HG03103 (cell line): Measurements from ENCODE around the gene RSBN1L.
A peak's percentile ranks its signal among the peaks of the same experiment; 100 is the strongest.
"Not testable (repeated sequence)": the region's sequence is repeated elsewhere in the genome, so short reads cannot be mapped to it uniquely, and the experiment has no call there.

ENCODE experiments used
- ATAC-seq: cut with Tn5 transposase; IDR thresholded peaks from one replicate; pipeline ENCODE4 v1.9.1; 2021; ENCODE audit warnings: low read depth; ENCODE audit not compliant: unreplicated experiment

The RSBN1L gene

GRCh38 chr7:77765481-77765880 lies 69.2 kb downstream of the RSBN1L start:
- ATAC-seq, result no peak

GRCh38 chr7:77765906-77766800 lies 69.9 kb downstream of the RSBN1L start:
- no peak for ATAC-seq

DNA sequence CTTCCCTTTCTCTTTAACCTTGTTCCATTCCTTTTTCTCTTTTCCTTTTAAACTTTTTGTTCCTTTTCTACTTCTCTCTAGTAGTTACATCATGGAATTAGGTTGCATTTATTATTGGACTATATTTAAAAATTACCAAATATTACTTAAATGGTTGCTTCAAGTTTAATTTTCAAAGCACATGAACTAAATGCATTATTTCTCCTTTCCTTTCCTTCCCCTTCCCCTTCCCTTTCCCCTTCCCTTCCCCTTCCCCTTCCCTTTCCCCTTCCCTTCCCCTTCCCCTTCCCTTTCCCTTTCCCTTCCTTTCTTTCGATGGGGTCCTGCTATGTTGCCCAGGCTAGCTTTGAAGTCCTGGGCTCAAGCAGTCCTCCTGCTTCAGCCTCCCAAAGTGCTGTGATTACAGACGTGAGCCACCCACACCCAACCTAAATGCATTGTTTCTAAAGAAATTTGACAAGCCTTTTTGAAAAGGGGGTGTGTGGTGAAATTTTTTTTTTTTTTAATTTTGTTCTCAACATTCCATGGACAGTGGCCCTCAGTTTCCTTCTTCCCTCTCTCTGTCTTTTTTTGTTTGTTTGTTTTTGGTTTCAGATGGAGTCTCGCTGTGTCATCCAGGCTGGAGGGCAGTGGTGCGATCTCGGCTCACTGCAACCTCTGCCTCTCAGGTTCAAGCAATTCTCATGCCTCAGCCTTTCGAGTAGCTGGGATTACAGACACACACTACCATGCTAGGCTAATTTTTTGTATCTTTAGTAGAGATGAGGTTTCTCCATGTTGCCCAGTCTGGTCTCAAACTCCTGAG lies 70.7 kb downstream of the RSBN1L start:
- no peak for ATAC-seq

DNA sequence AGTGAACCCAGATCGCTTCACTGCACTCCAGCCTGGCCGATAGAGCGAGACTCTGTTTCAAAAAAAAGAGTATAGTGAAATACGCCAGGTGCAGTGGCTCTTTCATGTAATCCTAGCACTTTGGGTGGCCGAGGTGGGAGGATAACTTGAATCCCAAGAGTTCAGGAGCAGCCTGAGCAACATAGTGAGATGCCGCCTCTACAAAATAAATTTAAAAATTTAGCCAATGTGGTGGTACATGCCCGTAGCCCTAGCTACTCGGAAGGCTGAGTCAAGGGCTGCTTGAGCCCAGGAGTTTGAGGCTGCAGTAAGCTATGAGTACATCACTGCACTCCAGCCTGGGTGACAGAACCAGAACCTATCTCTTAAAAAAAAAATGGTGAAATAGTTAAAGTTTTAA lies 74.1 kb downstream of the RSBN1L start:
- no peak for ATAC-seq

DNA sequence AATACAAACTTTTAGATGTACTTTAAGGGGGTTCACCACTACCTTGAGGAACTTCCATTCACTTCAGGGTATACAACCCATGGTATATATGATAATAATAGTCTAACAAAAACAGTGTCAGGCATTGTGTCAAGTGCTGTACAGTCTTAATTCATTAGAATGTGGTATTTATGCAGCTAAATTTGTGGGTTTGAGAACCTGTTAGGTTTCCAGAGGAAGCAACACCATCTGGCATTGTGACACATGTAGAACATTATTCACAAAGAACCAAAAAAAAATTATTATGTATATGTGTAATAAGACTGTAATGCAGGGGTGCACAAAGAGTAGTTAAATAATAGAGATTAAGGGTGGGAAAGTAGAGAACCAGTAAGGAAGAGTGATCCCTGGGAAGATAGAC lies 75.6 kb downstream of the RSBN1L start:
- ATAC-seq, result no peak

DNA sequence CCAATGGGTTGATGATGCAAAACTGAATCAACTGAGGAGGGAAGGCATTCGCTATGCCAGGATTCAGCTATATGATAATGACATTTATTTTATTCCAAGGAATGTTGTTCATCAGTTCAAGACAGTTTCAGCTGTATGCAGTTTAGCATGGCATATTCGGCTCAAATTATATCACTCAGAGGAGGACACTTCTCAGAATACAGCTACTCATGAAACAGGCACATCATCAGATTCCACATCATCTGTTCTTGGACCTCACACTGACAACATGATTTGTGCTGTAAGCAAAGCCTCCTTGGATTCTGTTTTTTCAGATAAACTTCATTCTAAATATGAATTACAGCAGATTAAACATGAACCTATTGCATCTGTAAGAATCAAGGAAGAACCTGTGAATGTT lies 82.3 kb downstream of the RSBN1L start:
- no peak for ATAC-seq

- no peak for ATAC-seq
Measured at GRCh38 chr7:77782383-77782782, 86.1 kb downstream of the RSBN1L start.

GRCh38 chr7:77783111-77783510 lies 86.9 kb downstream of the RSBN1L start:
- ATAC-seq, result no peak

DNA sequence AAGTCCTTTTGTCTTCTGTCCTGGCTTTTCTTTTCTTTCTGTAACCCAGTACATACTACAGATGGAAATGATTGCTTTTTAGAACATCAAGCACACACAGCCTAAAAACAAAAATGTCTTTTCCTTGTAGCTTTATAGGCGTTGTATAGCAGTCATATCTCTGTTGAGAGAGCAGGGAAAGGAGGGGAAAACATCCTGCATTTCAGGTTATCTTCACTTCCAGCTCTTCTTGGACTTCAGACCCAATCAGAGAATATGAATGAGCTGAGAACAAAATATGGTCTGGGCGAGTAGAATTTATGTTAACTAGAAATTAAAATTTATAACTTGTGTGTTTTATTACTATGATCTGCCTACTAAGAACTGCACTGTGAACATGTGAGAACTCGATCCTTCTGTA lies 87.3 kb downstream of the RSBN1L start:
- ATAC-seq, result no peak

- ATAC-seq, result not testable (repeated sequence)
Measured at GRCh38 chr7:77784426-77784825, 88.2 kb downstream of the RSBN1L start.

DNA sequence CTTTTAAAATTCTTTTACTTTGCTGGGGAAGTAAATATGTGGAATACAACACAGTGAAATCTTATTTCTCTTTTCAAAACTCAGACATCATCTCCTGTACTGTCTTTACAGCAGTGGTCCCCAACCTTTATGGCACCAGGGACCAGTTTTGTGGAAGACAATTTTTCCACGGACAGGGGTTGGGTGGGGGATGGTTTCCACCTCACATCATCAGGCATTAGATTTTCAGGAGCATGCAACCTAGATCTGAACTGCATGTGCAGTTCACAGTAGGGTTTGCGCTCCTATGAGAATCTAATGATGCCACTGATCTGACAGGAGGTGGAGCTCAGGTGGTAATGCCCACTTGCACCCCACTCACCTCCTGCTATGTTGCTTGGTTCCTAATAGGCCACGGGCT lies 89.8 kb downstream of the RSBN1L start:
- ATAC-seq, result no peak

- ATAC-seq, result no peak
Measured at GRCh38 chr7:77786741-77787140, 90.5 kb downstream of the RSBN1L start.

DNA sequence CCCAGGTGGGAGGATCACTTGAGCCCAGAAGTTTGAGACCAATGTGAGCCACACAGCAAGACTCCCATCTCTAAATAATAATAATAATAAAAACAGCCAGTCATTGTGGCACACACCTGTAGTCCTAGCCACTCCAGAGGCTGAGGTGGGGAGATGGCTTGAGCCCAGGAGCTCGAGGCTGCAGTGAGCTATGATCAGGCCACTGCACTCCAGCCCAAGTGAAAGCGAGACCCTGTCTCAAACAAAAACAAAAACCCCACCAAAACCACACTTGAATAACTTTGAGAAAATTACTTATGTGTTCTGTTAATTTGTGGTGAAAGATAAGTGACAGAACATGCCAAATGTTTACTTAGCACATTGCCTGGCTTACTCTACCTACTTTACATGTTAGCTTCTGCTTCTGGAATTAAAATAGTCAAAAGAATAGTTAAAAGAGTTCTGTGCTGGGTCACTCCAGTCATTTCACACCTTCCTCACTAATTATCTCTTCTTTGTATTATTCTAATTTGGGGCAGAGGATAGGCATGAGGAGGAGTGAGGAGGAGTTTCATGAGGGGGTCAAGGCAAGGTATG lies 92.2 kb downstream of the RSBN1L start:
- ATAC-seq, result no peak

DNA sequence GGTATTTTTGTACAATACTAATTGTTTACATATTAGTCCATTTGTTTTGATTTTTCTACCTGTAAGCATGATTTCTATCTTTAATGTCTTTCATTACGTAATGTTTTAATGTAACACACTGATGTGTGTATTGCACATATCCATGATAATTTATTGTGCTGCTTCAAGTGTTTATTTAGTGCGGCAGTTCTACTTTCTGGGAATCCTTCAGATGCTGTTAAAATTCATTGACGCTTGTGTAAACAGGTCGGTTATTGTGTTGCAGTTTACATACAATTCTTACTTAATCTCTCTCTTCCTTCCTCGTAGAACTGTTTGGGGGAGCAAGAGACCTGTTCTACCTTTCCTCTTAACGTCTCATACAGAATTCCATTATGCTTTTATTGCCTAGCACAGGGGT lies 95.1 kb downstream of the RSBN1L start:
- no peak for ATAC-seq

DNA sequence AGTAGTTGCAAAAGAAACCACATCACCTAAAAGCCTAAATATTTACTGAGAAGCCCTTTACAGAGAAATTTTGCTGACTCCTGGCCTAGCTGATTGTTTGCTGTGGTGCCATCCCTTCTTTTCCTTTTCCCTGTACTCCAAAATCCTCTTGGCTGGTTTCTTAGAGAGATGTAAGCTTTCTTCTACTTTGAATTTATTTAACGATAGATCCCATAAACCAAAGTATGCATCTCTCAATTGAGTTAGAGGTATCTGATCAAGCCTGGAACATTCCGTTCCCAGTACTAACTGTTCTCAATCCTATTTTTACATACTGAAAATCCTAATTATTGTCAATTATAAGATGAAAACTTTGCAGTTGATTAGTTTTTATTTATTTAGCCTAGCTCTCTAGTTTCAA lies 95.7 kb downstream of the RSBN1L start:
- ATAC-seq, result no peak

GRCh38 chr7:77794000-77794399 lies 97.7 kb downstream of the RSBN1L start:
- no peak for ATAC-seq

GRCh38 chr7:77796109-77796508 lies 99.8 kb downstream of the RSBN1L start:
- ATAC-seq, result no peak

GRCh38 chr7:77796960-77797359 lies 100.7 kb downstream of the RSBN1L start:
- no peak for ATAC-seq

DNA sequence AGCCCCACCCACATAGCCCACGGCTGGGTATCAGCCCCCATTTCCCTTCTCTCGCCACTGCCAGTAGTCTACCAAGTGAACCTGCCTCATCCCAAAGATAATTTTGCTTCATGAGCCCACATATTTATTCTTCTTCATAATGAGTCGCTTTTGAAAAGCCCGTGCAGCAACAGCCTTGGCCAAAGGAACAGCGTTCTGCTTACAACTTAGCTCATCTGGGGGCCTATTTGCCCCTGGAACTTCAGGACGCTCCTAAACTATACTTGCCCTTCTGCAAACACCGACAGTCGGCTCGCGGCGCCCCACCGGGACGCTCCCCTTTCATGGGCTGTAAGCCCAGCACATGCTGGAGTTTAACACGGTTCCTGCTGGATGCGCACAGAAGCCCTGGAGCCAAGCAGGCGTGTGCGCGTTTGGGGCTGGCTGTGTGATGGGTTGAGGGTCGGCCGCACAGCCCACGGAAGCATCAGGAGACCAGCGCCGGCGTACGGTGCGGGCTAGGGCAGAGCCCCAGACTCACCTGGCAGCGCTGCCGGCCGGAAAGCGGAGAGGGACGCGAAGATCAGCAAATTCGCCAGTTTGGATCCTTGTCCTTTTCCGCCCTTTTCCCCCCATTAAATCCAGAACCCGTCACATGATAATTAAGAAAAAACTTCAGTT lies 101.6 kb downstream of the RSBN1L start:
- ATAC-seq, result peak; percentile 18

- peak; percentile 86 for ATAC-seq
Measured at GRCh38 chr7:77798394-77799077, 102.3 kb downstream of the RSBN1L start, which contains the start of the genes PHTF2 and TMEM60. TSS of gene PHTF2 (plus strand) at chr7:77798773. TSS of gene TMEM60 (minus strand) at chr7:77798434. CDS start at chr7:77794373, 4,061 bp downstream.
